HepG2 (cell line): ENCODE data around the gene UBAP1L. TPM values are rescaled to one million over a fixed set of nuclear protein-coding genes. Genes with fewer than 3 reads are reported as not detected.
A peak's percentile ranks its signal among the peaks of the same experiment; 100 is the strongest.

Experiments
- ATAC-seq: fragments of 200-7000 bp; cut with Tn5 transposase; 3 replicates; pipeline ENCODE4 v1.9.1; 2020; ENCODE audit warnings: mild to moderate bottlenecking, moderate library complexity
- BruUV-seq: library from RNA; stranded (reverse); fragments of 400-500 nt; replicated peaks from 2 replicates; lab custom pipeline; 2021; lab: Mats Ljungman, UMichigan
- CTCF ChIA-PET: fragments of 300-600 bp; formaldehyde crosslinking; extraction: SDS; loops from one replicate; lab custom pipeline; 2021; ENCODE audit warnings: low total read pairs, inconsistent platforms, low intra/inter-chr PET ratio; lab: Yijun Ruan, JAX
- POLR2A ChIA-PET: fragments of 350-600 bp; sonication (Branson Sonifier 250); formaldehyde crosslinking; loops from one replicate; lab custom pipeline; 2020; ENCODE audit warnings: antibody characterized with exemption, inconsistent platforms; lab: Yijun Ruan, JAX
- DNase-seq: peaks from one replicate; pipeline ENCODE4 v3.0.0-alpha.2; 2015; ENCODE audit warnings: low spot score
- FAIRE-seq: peaks from 3 replicates; lab custom pipeline; 2011; peaks lifted over from hg19 to GRCh38; lab: Jason Lieb, UNC
- H2AFZ ChIP-seq: one replicate; pipeline ENCODE4 v1.6.1; 2011; ENCODE audit warnings: low read length, inconsistent platforms
- H3K27ac ChIP-seq: fragments of 300-600 bp; 3 replicates; pipeline ENCODE4 v1.8.0; 2011; ENCODE audit warnings: mixed run types, mild to moderate bottlenecking, mixed read lengths, low read length, inconsistent platforms; ENCODE audit not compliant: insufficient read depth; ENCODE audit errors: extremely low read length
- H3K27me3 ChIP-seq, 2 experiments: fragments of 200-600 bp in 1 of 2; 2 replicates in 1 of 2; 3 replicates in 1 of 2; pipeline versions ENCODE4 v1.6.0 to v1.8.0; 2011; ENCODE audit warnings: low read length in 2 of 2, mild to moderate bottlenecking in 2 of 2, moderate library complexity in 2 of 2, inconsistent platforms in 1 of 2; ENCODE audit not compliant: insufficient read depth in 2 of 2, control insufficient read depth in 1 of 2
- H3K36me3 ChIP-seq, 2 experiments: fragments of 200-600 bp in 1 of 2; replicated peaks in 1 of 2; 2 replicates in 1 of 2; 3 replicates in 1 of 2; pipeline versions ENCODE4 v1.5.1 to v1.8.0; 2011; ENCODE audit warnings: low read length in 2 of 2, inconsistent platforms in 1 of 2; ENCODE audit not compliant: insufficient read depth in 2 of 2, control insufficient read depth in 1 of 2
- H3K4me1 ChIP-seq: 2 replicates; pipeline ENCODE4 v1.5.1; 2012; ENCODE audit warnings: low read length, inconsistent platforms; ENCODE audit not compliant: insufficient read depth
- H3K4me2 ChIP-seq: 2 replicates; pipeline ENCODE4 v1.6.0; 2011; ENCODE audit warnings: low read depth, low read length, inconsistent platforms
- H3K4me3 ChIP-seq, 3 experiments: fragments of 200-600 bp in 1 of 3; sonication (generic), shearing (Covaris generic) in 1 of 3; replicated peaks in 1 of 3; 2 replicates each; pipeline ENCODE4 v1.5.1; 2011 to 2016; ENCODE audit warnings: low read length in 3 of 3, inconsistent platforms in 2 of 3, low read depth in 2 of 3, mild to moderate bottlenecking in 2 of 3, control low read depth in 1 of 3, mixed read lengths in 1 of 3; ENCODE audit not compliant: insufficient read depth in 1 of 3
- H3K79me2 ChIP-seq: one replicate; pipeline ENCODE4 v1.6.1; 2011; ENCODE audit warnings: low read length, inconsistent platforms; ENCODE audit not compliant: insufficient read depth
- H3K9ac ChIP-seq: 2 replicates; pipeline ENCODE4 v1.6.0; 2011; ENCODE audit warnings: mild to moderate bottlenecking, low read depth, low read length, inconsistent platforms; ENCODE audit not compliant: insufficient read depth
- H3K9me3 ChIP-seq: 2 replicates; pipeline ENCODE4 v1.5.1; 2012; ENCODE audit warnings: mild to moderate bottlenecking, low read length
- H4K20me1 ChIP-seq: 2 replicates; pipeline ENCODE4 v1.6.0; 2011; ENCODE audit warnings: inconsistent platforms, mild to moderate bottlenecking, low read length, moderate library complexity; ENCODE audit not compliant: insufficient read depth
- GABPB1 ChIP-seq: IDR thresholded peaks from 2 replicates; pipeline ENCODE4 v1.6.1; 2016; ENCODE audit warnings: mild to moderate bottlenecking, missing genetic modification reagents, moderate library complexity, missing compliant biosample characterization
- MEIS1 ChIP-seq: sonication (generic); formaldehyde crosslinking; IDR thresholded peaks from 2 replicates; pipeline ENCODE4 v1.9.0; 2021; ENCODE audit warnings: mild to moderate bottlenecking, missing genetic modification reagents, moderate library complexity, borderline replicate concordance
- SAP130 ChIP-seq: IDR thresholded peaks from 2 replicates; pipeline ENCODE4 v1.6.1; 2016; ENCODE audit warnings: low read depth
- SMARCC2 ChIP-seq: fragments of 450-650 bp; IDR thresholded peaks from 2 replicates; pipeline ENCODE4 v1.6.1; 2017; ENCODE audit warnings: antibody characterized with exemption, mild to moderate bottlenecking
- WGBS: methylation state at CpG from one replicate; pipeline ENCODE4 v1.1.6; 2017; ENCODE audit warnings: low lambda C conversion rate; 5-methylcytosine and 5-hydroxymethylcytosine counted together
- in situ Hi-C: cut with HindIII; loops from 2 replicates; pipeline ENCODE4 v1.10.0; 2017; ENCODE audit warnings: low pct_unique_long_range_greater_than_20kb; ENCODE audit not compliant: extremely low pct_ligation_motif_present
- intact Hi-C: fragments of 100-400 bp; cut with micrococcal nuclease; formaldehyde crosslinking; loops from one replicate; pipeline ENCODE4 v1.10.0; 2022; ENCODE audit not compliant: unreplicated experiment
- polyA plus RNA-seq, 8 experiments: library from polyadenylated mRNA; depleted of rRNA in 3 of 8; stranded (reverse) in 7 of 8; unstranded in 1 of 8; fragments of >200 nt; fragmentation: Illumina TruSeq in 4 of 8; extraction: Trizol in 4 of 8; gene quantifications; 2 replicates each; pipeline versions ENCODE4 v1.2.1 to v1.2.3, GENCODE V29; 2011 to 2016; ENCODE audit warnings: low read depth in 4 of 8, missing spikeins in 1 of 8, mixed read lengths in 1 of 8; ENCODE audit not compliant: insufficient read depth in 1 of 8
- total RNA-seq, 5 experiments: library from RNA; depleted of rRNA; stranded (reverse); fragments of >200 nt; fragmentation: Illumina TruSeq; extraction: Trizol; gene quantifications; 2 replicates each; pipeline ENCODE4 v1.2.3, GENCODE V29; 2016; ENCODE audit warnings: low read depth in 1 of 5
- TF ChIP-seq, protein P1 (sequence below): sonication (generic); formaldehyde crosslinking; IDR thresholded peaks from 2 replicates; pipeline ENCODE4 v1.4.0; 2020; ENCODE audit warnings: missing genetic modification reagents
- TF ChIP-seq, protein P2 (sequence below): IDR thresholded peaks from 2 replicates; pipeline ENCODE4 v1.6.1; 2016; ENCODE audit warnings: missing compliant biosample characterization, missing genetic modification reagents, borderline replicate concordance
- TF ChIP-seq, protein P3 (sequence below): sonication (generic); formaldehyde crosslinking; IDR thresholded peaks from 2 replicates; pipeline ENCODE4 v1.5.0; 2020; ENCODE audit warnings: mild to moderate bottlenecking, missing genetic modification reagents, moderate library complexity

UBAP1L gene
- total and polyA plus RNA-seq, 2 of the 13 experiments (the other 11 are each of a cell fraction or from before 2014, with no cell fraction given) = 0.86 to 1.4 TPM

DNA sequence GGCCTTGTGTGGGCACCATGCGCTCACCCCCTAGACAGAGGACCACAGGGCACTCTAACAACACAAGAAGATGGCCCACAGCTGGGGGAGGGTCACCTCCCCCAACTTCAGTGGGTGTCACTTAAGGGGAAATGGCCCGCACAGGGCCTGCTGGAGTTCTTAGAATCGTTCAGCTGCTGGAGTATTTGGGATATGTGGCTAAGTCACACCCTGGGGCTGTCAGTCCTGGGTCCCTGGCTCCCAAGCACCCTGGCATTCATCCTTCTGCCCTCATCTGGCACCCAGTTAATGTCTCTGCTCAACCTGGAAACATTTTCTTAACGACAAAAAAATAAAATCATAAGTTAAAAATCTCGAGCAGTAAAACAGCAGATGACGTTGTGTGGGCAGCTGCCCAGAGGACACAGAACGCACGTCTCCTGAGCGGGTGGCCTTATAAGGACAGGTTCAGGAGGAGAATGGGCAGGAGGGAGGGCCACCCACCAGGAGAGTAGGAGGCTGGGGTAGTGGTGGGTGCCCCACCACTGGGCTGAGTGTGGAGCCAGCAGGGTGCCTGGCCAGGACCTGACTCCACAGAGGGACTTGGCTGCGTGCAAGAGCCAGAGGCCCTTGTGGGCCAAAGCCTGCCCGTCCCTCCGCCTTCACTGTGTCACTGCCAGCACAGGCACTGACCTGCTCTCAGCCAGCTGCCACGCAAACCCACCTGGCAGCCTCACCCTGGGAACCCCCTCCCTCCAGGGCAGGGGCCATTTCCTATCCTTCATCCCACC, 26.9 kb downstream of the UBAP1L start (continued):
- TF ChIP-seq MEIS1 (CRISPR knock-in tag) (0 out of 2 replicates have a peak, but pooled peaks have one; percentile 38), GABPB1 (CRISPR knock-in tag) (peak; percentile 15; the same call in 1 of the 2 replicates), SAP130 (CRISPR knock-in tag) (0 out of 2 replicates have a peak, but pooled peaks have one; percentile 3)

GRCh38 chr15:65087411-65087810, 27.6 kb downstream of the UBAP1L start:
- Histone ChIP-seq H3K27ac (no peak overlapping the region), H4K20me1 (no peaks in the 10 kb centered on the region), H3K36me3 (no peaks in the 10 kb centered on the region), H2AFZ (no peak overlapping the region), H3K4me3 (peak overlapping the region in 1 of 3 experiments; percentile 70; a peak in 2 of 6 replicates), H3K9me3 (no peaks in the 10 kb centered on the region), H3K27me3 (peaks cover 0 to 14% of the 10 kb centered on the region in 2 experiments; a peak in 2 of 5 replicates), H3K9ac (no peak overlapping the region), H3K79me2 (no peaks in the 10 kb centered on the region), H3K4me1 (peaks cover 83% of the 10 kb centered on the region), H3K4me2 (peak overlapping the region; percentile 89)
- DNase-seq (no peak), FAIRE-seq (no peak), ATAC-seq (peak; percentile 45)
- intact Hi-C loops = no loop called here
- BruUV-seq = no TSS peak
- ChIA-PET POLR2A (interaction anchor here (0.7 to 4.0 kb wide), 4 partner anchors 32 to 213 kb away, joined by 3 to 27 read pairs (median 6); partner anchors contain the start of gene CLPX), CTCF (interaction anchor here (2.2 to 6.7 kb wide), 3 partner anchors 14 to 54 kb away, joined by 10 to 54 read pairs (median 34); no protein-coding TSS in a partner anchor)
- in situ Hi-C loops = loop anchor here (5.0 to 10.0 kb wide), 2 partner anchors 35 to 53 kb away; no protein-coding TSS in a partner anchor
- TF ChIP-seq, protein P1, sequence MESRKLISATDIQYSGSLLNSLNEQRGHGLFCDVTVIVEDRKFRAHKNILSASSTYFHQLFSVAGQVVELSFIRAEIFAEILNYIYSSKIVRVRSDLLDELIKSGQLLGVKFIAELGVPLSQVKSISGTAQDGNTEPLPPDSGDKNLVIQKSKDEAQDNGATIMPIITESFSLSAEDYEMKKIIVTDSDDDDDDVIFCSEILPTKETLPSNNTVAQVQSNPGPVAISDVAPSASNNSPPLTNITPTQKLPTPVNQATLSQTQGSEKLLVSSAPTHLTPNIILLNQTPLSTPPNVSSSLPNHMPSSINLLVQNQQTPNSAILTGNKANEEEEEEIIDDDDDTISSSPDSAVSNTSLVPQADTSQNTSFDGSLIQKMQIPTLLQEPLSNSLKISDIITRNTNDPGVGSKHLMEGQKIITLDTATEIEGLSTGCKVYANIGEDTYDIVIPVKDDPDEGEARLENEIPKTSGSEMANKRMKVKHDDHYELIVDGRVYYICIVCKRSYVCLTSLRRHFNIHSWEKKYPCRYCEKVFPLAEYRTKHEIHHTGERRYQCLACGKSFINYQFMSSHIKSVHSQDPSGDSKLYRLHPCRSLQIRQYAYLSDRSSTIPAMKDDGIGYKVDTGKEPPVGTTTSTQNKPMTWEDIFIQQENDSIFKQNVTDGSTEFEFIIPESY (CRISPR knock-in tag) = peak; percentile 71
- TF ChIP-seq, protein P2, sequence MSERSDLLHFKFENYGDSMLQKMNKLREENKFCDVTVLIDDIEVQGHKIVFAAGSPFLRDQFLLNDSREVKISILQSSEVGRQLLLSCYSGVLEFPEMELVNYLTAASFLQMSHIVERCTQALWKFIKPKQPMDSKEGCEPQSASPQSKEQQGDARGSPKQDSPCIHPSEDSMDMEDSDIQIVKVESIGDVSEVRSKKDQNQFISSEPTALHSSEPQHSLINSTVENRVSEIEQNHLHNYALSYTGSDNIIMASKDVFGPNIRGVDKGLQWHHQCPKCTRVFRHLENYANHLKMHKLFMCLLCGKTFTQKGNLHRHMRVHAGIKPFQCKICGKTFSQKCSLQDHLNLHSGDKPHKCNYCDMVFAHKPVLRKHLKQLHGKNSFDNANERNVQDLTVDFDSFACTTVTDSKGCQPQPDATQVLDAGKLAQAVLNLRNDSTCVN = 0 out of 2 replicates have a peak, but pooled peaks have one; percentile 6
- TF ChIP-seq, protein P3, sequence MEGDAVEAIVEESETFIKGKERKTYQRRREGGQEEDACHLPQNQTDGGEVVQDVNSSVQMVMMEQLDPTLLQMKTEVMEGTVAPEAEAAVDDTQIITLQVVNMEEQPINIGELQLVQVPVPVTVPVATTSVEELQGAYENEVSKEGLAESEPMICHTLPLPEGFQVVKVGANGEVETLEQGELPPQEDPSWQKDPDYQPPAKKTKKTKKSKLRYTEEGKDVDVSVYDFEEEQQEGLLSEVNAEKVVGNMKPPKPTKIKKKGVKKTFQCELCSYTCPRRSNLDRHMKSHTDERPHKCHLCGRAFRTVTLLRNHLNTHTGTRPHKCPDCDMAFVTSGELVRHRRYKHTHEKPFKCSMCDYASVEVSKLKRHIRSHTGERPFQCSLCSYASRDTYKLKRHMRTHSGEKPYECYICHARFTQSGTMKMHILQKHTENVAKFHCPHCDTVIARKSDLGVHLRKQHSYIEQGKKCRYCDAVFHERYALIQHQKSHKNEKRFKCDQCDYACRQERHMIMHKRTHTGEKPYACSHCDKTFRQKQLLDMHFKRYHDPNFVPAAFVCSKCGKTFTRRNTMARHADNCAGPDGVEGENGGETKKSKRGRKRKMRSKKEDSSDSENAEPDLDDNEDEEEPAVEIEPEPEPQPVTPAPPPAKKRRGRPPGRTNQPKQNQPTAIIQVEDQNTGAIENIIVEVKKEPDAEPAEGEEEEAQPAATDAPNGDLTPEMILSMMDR (CRISPR knock-in tag) = peak; percentile 47
- TF ChIP-seq SMARCC2 = no peak
- 25% methylated on average over 3 of the region's 3 CpGs for WGBS
